Lower leg skin (tissue), 4 donors: ENCODE results near the gene STAP2. TPM values are rescaled to one million over a fixed set of nuclear protein-coding genes. Genes with fewer than 3 reads are reported as not detected.

Source experiments
- total RNA-seq, 4 donors: library from RNA; depleted of rRNA; stranded (reverse); fragments of >200 nt; gene quantifications; one replicate each; pipeline ENCODE4 v1.1.0, GENCODE V29; 2016

Gene STAP2
- total RNA-seq, 4 donors from 2014 or later, result 78.5 to 159 (median 122) TPM

Other genes with a start within 250 kb of the STAP2 start
- gene MAP2K2, start 214.7 kb downstream of the STAP2 start, total RNA-seq, result 100 to 1,000 TPM in 3 of 4 donors, 10 to 100 TPM in 1; 89.0 to 111 (median 106) TPM
- gene CREB3L3, start 185.2 kb downstream of the STAP2 start, total RNA-seq, result not detected
- 10 to 100 TPM; 18.7 to 39.8 (median 32.9) TPM for gene SIRT6, start 156.3 kb downstream of the STAP2 start, total RNA-seq
- gene ANKRD24, start 156.1 kb downstream of the STAP2 start, total RNA-seq, result 1 to 10 TPM in 2 of 4 donors, under 1 TPM in 1, not detected in 1; 0.22 to 3.2 (median 1.5) TPM
- gene EBI3, start 109.3 kb downstream of the STAP2 start, total RNA-seq, result 1 to 10 TPM in 1 of 4 donors, not detected in 3; 2.2 TPM
- gene YJU2, start 91.7 kb downstream of the STAP2 start, total RNA-seq, result 10 to 100 TPM; 23.4 to 33.6 (median 28.3) TPM
- gene SHD, start 59.6 kb downstream of the STAP2 start, total RNA-seq, result not detected
- gene TMIGD2, start 36.4 kb downstream of the STAP2 start, total RNA-seq, result not detected
- gene FSD1, start 34.2 kb downstream of the STAP2 start, total RNA-seq, result under 1 TPM in 2 of 4 donors, not detected in 2; 0.16 to 0.64 TPM
- gene MPND, start 4.7 kb upstream of the STAP2 start, total RNA-seq, result 10 to 100 TPM in 1 of 4 donors, 1 to 10 TPM in 3; 4.4 to 10.6 (median 7.8) TPM
- 100 to 1,000 TPM; 109 to 117 (median 112) TPM for gene SH3GL1, start 61.7 kb upstream of the STAP2 start, total RNA-seq
- gene CHAF1A, start 63.8 kb upstream of the STAP2 start, total RNA-seq, result 10 to 100 TPM in 3 of 4 donors, 1 to 10 TPM in 1; 9.0 to 25.9 (median 12.6) TPM
- 100 to 1,000 TPM in 2 of 4 donors, 10 to 100 TPM in 2; 77.0 to 161 (median 111) TPM for gene UBXN6, start 119.0 kb upstream of the STAP2 start, total RNA-seq
- gene HDGFL2, start 133.5 kb upstream of the STAP2 start, total RNA-seq, result 10 to 100 TPM; 20.9 to 36.4 (median 30.1) TPM
- gene PLIN4, start 179.7 kb upstream of the STAP2 start, total RNA-seq, result 10 to 100 TPM; 10.6 to 55.1 (median 24.2) TPM
- gene PLIN5, start 196.4 kb upstream of the STAP2 start, total RNA-seq, result 10 to 100 TPM in 1 of 4 donors, 1 to 10 TPM in 3; 1.0 to 21.2 (median 5.3) TPM
- 1 to 10 TPM; 1.8 to 9.9 (median 2.7) TPM for gene LRG1, start 201.2 kb upstream of the STAP2 start, total RNA-seq
- gene SEMA6B, start 220.9 kb upstream of the STAP2 start, total RNA-seq, result 1 to 10 TPM; 3.3 to 6.0 (median 3.6) TPM